Dedifferentiated amniotic fluid mesenchymal stem cell (primary cell): ENCODE data around the gene DLX4.

ENCODE experiments used
- DNase-seq: peaks from one replicate; pipeline ENCODE4 v3.0.0-alpha.2; 2016; ENCODE audit errors: extremely low spot score

Gene DLX4

GRCh38 chr17:50014471-50015088 is 45.6 kb downstream of the DLX4 start:
- no peak for DNase-seq

- no peak for DNase-seq
Measured at GRCh38 chr17:50015146-50015545, 46.2 kb downstream of the DLX4 start.

- DNase-seq, result no peak
Measured at GRCh38 chr17:50018909-50019308, 49.9 kb downstream of the DLX4 start.

GRCh38 chr17:50020841-50021599 is 52.0 kb downstream of the DLX4 start:
- DNase-seq, result no peak

- no peak for DNase-seq
Measured at GRCh38 chr17:50021681-50022370, 52.8 kb downstream of the DLX4 start.

GRCh38 chr17:50022463-50023130 is 53.6 kb downstream of the DLX4 start:
- no peak for DNase-seq

GRCh38 chr17:50023520-50023919 is 54.5 kb downstream of the DLX4 start:
- no peak for DNase-seq
